ENCODE measurements around the gene ENTPD7.

GRCh38 chr10:99667108-99667751 is 7.9 kb downstream of the ENTPD7 start:
- no peak for TF ChIP-seq CTCF (IDR thresholded peaks at IDR 0.05; ENCODE audit: poor library complexity, severe bottlenecking)
- TF ChIP-seq MXI1 (conservative IDR thresholded peaks at IDR 0.05; ENCODE audit: poor library complexity, severe bottlenecking), result no peak
- no peak for TF ChIP-seq POLR2AphosphoS5 (IDR thresholded peaks at IDR 0.05)

All from neural cell (in vitro differentiated cells).